ENCODE measurements around the gene PRSS12. TPM values are rescaled to one million over a fixed set of nuclear protein-coding genes. Genes with fewer than 3 reads are reported as not detected.

Gene PRSS12
- polyA plus RNA-seq, 1 of the 3 experiments (the other 2 are of a cell fraction), result 137 TPM

GRCh38 chr4:118390121-118390520, 37.3 kb upstream of the PRSS12 start:
- ChIA-PET POLR2A (no interaction called here), CTCF (no interaction called here)
- peaks cover 4% of the 10 kb centered on the region for H3F3A ChIP-seq (replicated peaks; ENCODE audit: insufficient read depth)
- no peaks in the 10 kb centered on the region for H3K36me3 ChIP-seq (replicated peaks in 1 of 2; ENCODE audit: control insufficient read depth in 1 of 2, insufficient read depth in 2 of 2, low read length in 1 of 2)
- no peak overlapping the region for H3K27ac ChIP-seq (ENCODE audit: low read depth in 2 of 2, low read length in 1 of 2)
- peaks cover 6 to 7% of the 10 kb centered on the region in 2 experiments; a peak in 3 of 4 replicates for H3K4me1 ChIP-seq (ENCODE audit: control insufficient read depth in 1 of 2, insufficient read depth in 2 of 2, low read depth in 1 of 2, low read length in 1 of 2)
- H3K79me2 ChIP-seq (ENCODE audit: insufficient read depth), result no peaks in the 10 kb centered on the region
- TF ChIP-seq, protein P1, sequence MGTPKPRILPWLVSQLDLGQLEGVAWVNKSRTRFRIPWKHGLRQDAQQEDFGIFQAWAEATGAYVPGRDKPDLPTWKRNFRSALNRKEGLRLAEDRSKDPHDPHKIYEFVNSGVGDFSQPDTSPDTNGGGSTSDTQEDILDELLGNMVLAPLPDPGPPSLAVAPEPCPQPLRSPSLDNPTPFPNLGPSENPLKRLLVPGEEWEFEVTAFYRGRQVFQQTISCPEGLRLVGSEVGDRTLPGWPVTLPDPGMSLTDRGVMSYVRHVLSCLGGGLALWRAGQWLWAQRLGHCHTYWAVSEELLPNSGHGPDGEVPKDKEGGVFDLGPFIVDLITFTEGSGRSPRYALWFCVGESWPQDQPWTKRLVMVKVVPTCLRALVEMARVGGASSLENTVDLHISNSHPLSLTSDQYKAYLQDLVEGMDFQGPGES (IDR thresholded peaks at IDR 0.05; ENCODE audit: low read depth, low read length), result no peak
- TF ChIP-seq, protein P2, sequence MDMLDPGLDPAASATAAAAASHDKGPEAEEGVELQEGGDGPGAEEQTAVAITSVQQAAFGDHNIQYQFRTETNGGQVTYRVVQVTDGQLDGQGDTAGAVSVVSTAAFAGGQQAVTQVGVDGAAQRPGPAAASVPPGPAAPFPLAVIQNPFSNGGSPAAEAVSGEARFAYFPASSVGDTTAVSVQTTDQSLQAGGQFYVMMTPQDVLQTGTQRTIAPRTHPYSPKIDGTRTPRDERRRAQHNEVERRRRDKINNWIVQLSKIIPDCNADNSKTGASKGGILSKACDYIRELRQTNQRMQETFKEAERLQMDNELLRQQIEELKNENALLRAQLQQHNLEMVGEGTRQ (IDR thresholded peaks at IDR 0.05; ENCODE audit: borderline replicate concordance, low read depth, low read length), result no peak
- TF ChIP-seq JUND (IDR thresholded peaks at IDR 0.05) (no peak), ELF1 (IDR thresholded peaks at IDR 0.05) (no peak), MAX (IDR thresholded peaks at IDR 0.05; ENCODE audit: low read depth) (no peak), RXRA (IDR thresholded peaks at IDR 0.05; ENCODE audit: borderline replicate concordance, low read depth) (no peak), PBX3 (IDR thresholded peaks at IDR 0.05) (no peak), RCOR1 (IDR thresholded peaks at IDR 0.05; ENCODE audit: low read length) (no peak), CTCF (IDR thresholded peaks at IDR 0.05) (no peak), EZH2phosphoT487 (IDR thresholded peaks at IDR 0.05; ENCODE audit: borderline replicate concordance, low read depth) (no peak), SIN3A (IDR thresholded peaks at IDR 0.05; ENCODE audit: borderline replicate concordance, low read depth, low read length) (no peak), MEF2A (IDR thresholded peaks at IDR 0.05; ENCODE audit: borderline replicate concordance, low read depth) (no peak), SMC3 (IDR thresholded peaks at IDR 0.05; ENCODE audit: low read depth, low read length) (no peak), FOXJ3 (CRISPR knock-in tag; IDR thresholded peaks at IDR 0.05) (no peak), MXI1 (IDR thresholded peaks at IDR 0.05; ENCODE audit: low read depth, low read length) (no peak), RFX5 (IDR thresholded peaks at IDR 0.05; ENCODE audit: low read length) (no peak), POLR2AphosphoS5 (IDR thresholded peaks at IDR 0.05; ENCODE audit: low read depth, low read length) (no peak)
- TF ChIP-seq, protein P3, sequence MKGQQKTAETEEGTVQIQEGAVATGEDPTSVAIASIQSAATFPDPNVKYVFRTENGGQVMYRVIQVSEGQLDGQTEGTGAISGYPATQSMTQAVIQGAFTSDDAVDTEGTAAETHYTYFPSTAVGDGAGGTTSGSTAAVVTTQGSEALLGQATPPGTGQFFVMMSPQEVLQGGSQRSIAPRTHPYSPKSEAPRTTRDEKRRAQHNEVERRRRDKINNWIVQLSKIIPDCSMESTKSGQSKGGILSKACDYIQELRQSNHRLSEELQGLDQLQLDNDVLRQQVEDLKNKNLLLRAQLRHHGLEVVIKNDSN (IDR thresholded peaks at IDR 0.05; ENCODE audit: borderline replicate concordance, low read depth), result no peak
- no peak overlapping the region for H2AFZ ChIP-seq (ENCODE audit: low read depth)
- H3K4me3 ChIP-seq (ENCODE audit: low read depth in 2 of 2, low read length in 1 of 2), result no peak overlapping the region
- no peaks in the 10 kb centered on the region for H3K9me2 ChIP-seq
- H3K4me2 ChIP-seq, result no peak overlapping the region
- H3K9me3 ChIP-seq, result no peaks in the 10 kb centered on the region
- no peak for DNase-seq
- no peaks in the 10 kb centered on the region for H4K20me1 ChIP-seq (ENCODE audit: insufficient read depth)
- H3K27me3 ChIP-seq (ENCODE audit: insufficient read depth), result no peaks in the 10 kb centered on the region
- no peak overlapping the region for H3K9ac ChIP-seq
- 78% methylated on average over 2 of the region's 2 CpGs for WGBS (ENCODE audit: low lambda C conversion rate)
